Activated CD4-positive, alpha-beta T cell treated with anti-CD3 and anti-CD28 coated beads, Interleukin-2, Interleukin-4, amounts not matched to agents 100 ng/mL and 50 ng/mL, durations not matched to agents 16 hours and 8 hours (primary cell): Measurements from ENCODE around the gene ADPRM.
"Not testable (repeated sequence)": the region's sequence is repeated elsewhere in the genome, so short reads cannot be mapped to it uniquely, and the experiment has no call there.

Source experiments
- DNase-seq: peaks from one replicate; pipeline ENCODE4 v3.0.0-alpha.2; 2020; ENCODE audit warnings: low spot score

The ADPRM gene

GRCh38 chr17:10697092-10698081, at the start of gene ADPRM, which contains the start of gene SCO1:
TSS of gene ADPRM (plus strand) at chr17:10697594. CDS start at chr17:10704927, 7,333 bp downstream.
TSS of gene SCO1 (minus strand) at chr17:10697533. CDS start at chr17:10697507, 26 bp downstream.
- peak; percentile 94 for DNase-seq

GRCh38 chr17:10648381-10648780, 49.0 kb upstream of the ADPRM start:
- no peak for DNase-seq

GRCh38 chr17:10648956-10649355, 48.4 kb upstream of the ADPRM start:
- no peak for DNase-seq

GRCh38 chr17:10649602-10650001, 47.8 kb upstream of the ADPRM start:
- no peak for DNase-seq

GRCh38 chr17:10651927-10652326, 45.5 kb upstream of the ADPRM start:
- DNase-seq = no peak

GRCh38 chr17:10652984-10653659, 44.3 kb upstream of the ADPRM start:
- DNase-seq = peak; percentile 5

GRCh38 chr17:10653987-10654386, 43.4 kb upstream of the ADPRM start:
- DNase-seq = no peak

- DNase-seq = no peak
Measured at GRCh38 chr17:10657148-10657547, 40.2 kb upstream of the ADPRM start, which contains the start of gene MYH3. TSS of gene MYH3 (minus strand) at chr17:10657309. CDS start at chr17:10655064, 2,245 bp downstream.

- no peak for DNase-seq
Measured at GRCh38 chr17:10657879-10658278, 39.5 kb upstream of the ADPRM start.

GRCh38 chr17:10661437-10661836, 36.0 kb upstream of the ADPRM start:
- DNase-seq = no peak

GRCh38 chr17:10663231-10663630, 34.2 kb upstream of the ADPRM start:
- DNase-seq = no peak

- no peak for DNase-seq
Measured at GRCh38 chr17:10664571-10664970, 32.8 kb upstream of the ADPRM start.

GRCh38 chr17:10666906-10667305, 30.5 kb upstream of the ADPRM start:
- DNase-seq = no peak

- DNase-seq = no peak
Measured at GRCh38 chr17:10668775-10669174, 28.6 kb upstream of the ADPRM start.

GRCh38 chr17:10673312-10673711, 24.1 kb upstream of the ADPRM start:
- no peak for DNase-seq

- no peak for DNase-seq
Measured at GRCh38 chr17:10674704-10675103, 22.7 kb upstream of the ADPRM start.

- no peak for DNase-seq
Measured at GRCh38 chr17:10681866-10682446, 15.4 kb upstream of the ADPRM start.

- DNase-seq = no peak
Measured at GRCh38 chr17:10683853-10684252, 13.5 kb upstream of the ADPRM start.

- no peak for DNase-seq
Measured at GRCh38 chr17:10687499-10687898, 9.9 kb upstream of the ADPRM start.

GRCh38 chr17:10695875-10696407, 1.5 kb upstream of the ADPRM start:
- not testable (repeated sequence) for DNase-seq

- no peak for DNase-seq
Measured at GRCh38 chr17:10698096-10698818, 863 bp downstream of the ADPRM start.
